Tibial nerve (tissue), 4 donors: Measurements from ENCODE around the gene FNIP2.

ENCODE experiments used
- EP300 ChIP-seq, 2 donors: sonication (generic); formaldehyde crosslinking; IDR thresholded peaks; one replicate each; pipeline ENCODE4 v1.6.1; 2017; ENCODE audit warnings: antibody characterized with exemption in 2 of 2, mild to moderate bottlenecking in 1 of 2
- POLR2A ChIP-seq, 2 donors: fragments of 450-650 bp; IDR thresholded peaks; one replicate each; pipeline ENCODE4 v1.6.1; 2017; ENCODE audit warnings: antibody characterized with exemption in 2 of 2, mild to moderate bottlenecking in 2 of 2, moderate library complexity in 2 of 2
- TF ChIP-seq, protein P1 (sequence below), 5 experiments: fragments of 200-600 bp in 3 of 5; fragments of 450-650 bp in 2 of 5; sonication (generic) in 3 of 5; IDR thresholded peaks; one replicate each; pipeline ENCODE4 v1.5.1; 2016 to 2019; ENCODE audit warnings: antibody characterized with exemption in 5 of 5, mild to moderate bottlenecking in 3 of 5, moderate library complexity in 2 of 5

DNA sequence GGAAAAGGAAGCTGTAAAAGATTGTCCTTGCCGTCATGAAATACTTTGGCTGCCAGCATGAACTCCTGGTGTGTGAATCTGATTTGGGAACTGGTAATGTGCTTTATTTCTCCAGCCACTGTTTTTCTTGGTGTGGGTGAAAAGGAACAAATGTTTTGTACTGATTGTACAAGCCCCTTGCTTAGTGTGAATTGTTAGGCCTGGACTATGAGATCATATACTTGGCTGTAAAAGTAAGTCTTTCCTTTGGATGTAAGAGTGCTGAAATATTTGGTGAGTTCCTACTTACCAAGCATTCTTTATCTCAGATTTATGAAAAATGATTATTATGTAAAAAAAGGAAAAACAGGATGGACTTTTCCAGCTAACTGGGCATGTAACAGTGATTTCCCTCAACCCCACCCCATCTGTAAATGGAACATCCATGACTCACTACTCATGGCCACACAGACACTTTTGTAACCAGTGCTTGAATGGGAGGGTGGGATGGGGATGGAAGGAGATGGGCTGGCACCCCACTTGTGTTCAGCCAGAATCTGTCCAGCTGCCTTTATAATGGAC lies 6.3 kb downstream of the FNIP2 start:
- TF ChIP-seq POLR2A (IDR thresholded peaks at IDR 0.05): no peak
- TF ChIP-seq, protein P1, sequence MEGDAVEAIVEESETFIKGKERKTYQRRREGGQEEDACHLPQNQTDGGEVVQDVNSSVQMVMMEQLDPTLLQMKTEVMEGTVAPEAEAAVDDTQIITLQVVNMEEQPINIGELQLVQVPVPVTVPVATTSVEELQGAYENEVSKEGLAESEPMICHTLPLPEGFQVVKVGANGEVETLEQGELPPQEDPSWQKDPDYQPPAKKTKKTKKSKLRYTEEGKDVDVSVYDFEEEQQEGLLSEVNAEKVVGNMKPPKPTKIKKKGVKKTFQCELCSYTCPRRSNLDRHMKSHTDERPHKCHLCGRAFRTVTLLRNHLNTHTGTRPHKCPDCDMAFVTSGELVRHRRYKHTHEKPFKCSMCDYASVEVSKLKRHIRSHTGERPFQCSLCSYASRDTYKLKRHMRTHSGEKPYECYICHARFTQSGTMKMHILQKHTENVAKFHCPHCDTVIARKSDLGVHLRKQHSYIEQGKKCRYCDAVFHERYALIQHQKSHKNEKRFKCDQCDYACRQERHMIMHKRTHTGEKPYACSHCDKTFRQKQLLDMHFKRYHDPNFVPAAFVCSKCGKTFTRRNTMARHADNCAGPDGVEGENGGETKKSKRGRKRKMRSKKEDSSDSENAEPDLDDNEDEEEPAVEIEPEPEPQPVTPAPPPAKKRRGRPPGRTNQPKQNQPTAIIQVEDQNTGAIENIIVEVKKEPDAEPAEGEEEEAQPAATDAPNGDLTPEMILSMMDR (IDR thresholded peaks at IDR 0.05): no peak
- peak in 1 of 2 donors; percentile 74 for TF ChIP-seq EP300 (IDR thresholded peaks at IDR 0.05)
